Suprapubic skin (tissue), 4 donors: Measurements from ENCODE around the gene POLR2L. TPM values are rescaled to one million over a fixed set of nuclear protein-coding genes. Genes with fewer than 3 reads are reported as not detected.

Experiments used
- DNase-seq, 2 donors: peaks; one replicate each; pipeline ENCODE4 v3.0.0-alpha.2; 2019; ENCODE audit warnings: low spot score in 2 of 2
- H3K27ac ChIP-seq: fragments of 200-600 bp; sonication (generic); one replicate; pipeline ENCODE4 v1.5.1; 2019
- H3K27me3 ChIP-seq: fragments of 200-600 bp; sonication (generic); one replicate; pipeline ENCODE4 v1.5.1; 2019
- H3K36me3 ChIP-seq: fragments of 200-600 bp; sonication (generic); one replicate; pipeline ENCODE4 v1.5.1; 2019
- H3K4me1 ChIP-seq: fragments of 200-600 bp; sonication (generic); one replicate; pipeline ENCODE4 v1.5.1; 2019
- H3K4me3 ChIP-seq: fragments of 200-600 bp; sonication (generic); one replicate; pipeline ENCODE4 v1.5.1; 2019; ENCODE audit warnings: mild to moderate bottlenecking
- H3K9me3 ChIP-seq: fragments of 200-600 bp; sonication (generic); one replicate; pipeline ENCODE4 v1.5.1; 2019
- CTCF ChIP-seq, 2 donors: fragments of 200-600 bp in 1 of 2; fragments of 450-650 bp in 1 of 2; sonication (generic) in 1 of 2; IDR thresholded peaks; one replicate each; pipeline ENCODE4 v1.5.1; 2016 to 2019; ENCODE audit warnings: antibody characterized with exemption in 2 of 2, mild to moderate bottlenecking in 1 of 2, moderate library complexity in 1 of 2
- EP300 ChIP-seq: sonication (generic); formaldehyde crosslinking; IDR thresholded peaks from one replicate; pipeline ENCODE4 v1.6.1; 2017; ENCODE audit warnings: antibody characterized with exemption
- POLR2A ChIP-seq, 2 donors: fragments of 450-650 bp; IDR thresholded peaks; one replicate each; pipeline ENCODE4 v1.6.1; 2017; ENCODE audit warnings: antibody characterized with exemption in 2 of 2, mild to moderate bottlenecking in 2 of 2, moderate library complexity in 2 of 2
- POLR2AphosphoS5 ChIP-seq, 3 donors: sonication (generic); formaldehyde crosslinking; IDR thresholded peaks; one replicate each; pipeline ENCODE4 v1.6.1; 2017; ENCODE audit warnings: antibody characterized with exemption in 3 of 3
- WGBS: methylation state at CpG from one replicate; pipeline ENCODE4 v1.1.5; 2018; 5-methylcytosine and 5-hydroxymethylcytosine counted together
- total RNA-seq, 4 donors: library from RNA; depleted of rRNA; stranded (reverse); fragments of >200 nt; gene quantifications; one replicate each; pipeline ENCODE4 v1.1.0, GENCODE V29; 2016

The POLR2L gene
- total RNA-seq, 4 donors from 2014 or later, result 31.1 to 76.4 (median 56.4) TPM

DNA sequence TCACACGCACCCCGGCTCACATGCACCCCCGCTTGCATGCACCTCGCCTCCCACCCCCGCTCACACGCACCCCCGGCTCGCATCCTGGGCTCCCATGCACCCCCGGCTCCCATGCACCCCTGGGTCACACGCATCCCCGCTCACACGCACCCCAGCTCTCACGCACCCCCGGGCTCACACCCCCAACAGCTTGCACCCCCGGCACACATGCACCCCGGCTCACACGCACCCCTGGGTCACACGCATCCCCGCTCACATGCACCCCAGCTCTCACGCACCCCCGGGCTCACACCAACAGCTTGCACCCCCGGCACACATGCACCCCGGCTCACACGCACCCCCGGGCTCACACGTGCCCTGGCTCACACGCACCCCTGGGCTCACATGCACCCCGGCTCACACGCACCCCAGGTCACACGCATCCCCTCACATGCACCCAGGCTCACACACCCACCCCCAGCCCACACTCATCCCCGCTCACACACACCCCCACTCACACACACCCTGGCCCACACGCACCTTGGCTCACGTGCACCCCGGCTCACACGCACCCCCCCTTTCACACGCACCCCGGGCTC lies 16.5 kb upstream of the POLR2L start:
- WGBS, result 85% methylated on average over 37 of the region's 37 CpGs

DNA sequence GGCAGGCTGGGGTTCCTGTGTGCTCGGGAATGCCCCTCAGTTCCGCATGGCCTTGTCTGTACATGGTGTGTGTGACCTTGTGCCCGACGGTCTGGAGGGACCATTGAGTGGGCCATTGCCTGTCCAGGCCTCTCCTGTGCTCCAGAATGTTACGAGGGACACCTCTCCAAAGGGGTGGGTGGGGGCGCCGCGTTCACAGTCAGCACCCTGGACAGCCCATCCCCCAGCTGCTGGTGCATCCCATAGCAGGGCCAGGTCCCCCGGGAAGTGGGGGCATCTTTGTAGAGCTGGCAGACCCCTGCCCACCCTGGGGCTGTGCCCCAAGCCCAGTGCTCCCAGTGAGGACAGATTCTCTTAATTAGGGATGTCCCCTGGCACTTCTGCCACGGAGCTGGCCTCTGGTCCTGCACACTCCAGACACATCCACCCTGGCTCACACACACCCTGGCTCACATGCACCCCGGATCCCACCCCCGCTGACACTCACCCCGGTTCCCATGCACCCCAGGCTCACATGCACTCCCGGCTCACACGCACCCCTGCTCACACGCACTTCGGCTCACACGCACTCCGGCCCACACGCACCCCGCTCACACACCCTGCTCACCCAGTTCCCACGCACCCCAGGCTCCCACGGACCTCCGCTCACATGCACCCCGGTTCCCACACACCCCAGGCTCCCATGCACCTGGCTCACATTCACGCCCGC lies 15.9 kb upstream of the POLR2L start:
- DNase-seq, result no peak
- Histone ChIP-seq H3K27me3 (no peaks in the 10 kb centered on the region), H3K27ac (no peak overlapping the region), H3K4me1 (peaks cover 56% of the 10 kb centered on the region), H3K9me3 (no peaks in the 10 kb centered on the region), H3K36me3 (peaks cover 12% of the 10 kb centered on the region), H3K4me3 (no peak overlapping the region)
- 88% methylated on average over 27 of the region's 27 CpGs for WGBS
- no peak for TF ChIP-seq POLR2AphosphoS5 (IDR thresholded peaks at IDR 0.05)
- no peak for TF ChIP-seq CTCF (IDR thresholded peaks at IDR 0.05)
- no peak for TF ChIP-seq POLR2A (IDR thresholded peaks at IDR 0.05)
- no peak for TF ChIP-seq EP300

More for the DNA sequence above, 16.5 kb upstream of the POLR2L start:
- TF ChIP-seq EP300, result no peak
- no peak for TF ChIP-seq POLR2AphosphoS5 (IDR thresholded peaks at IDR 0.05)
- TF ChIP-seq CTCF (IDR thresholded peaks at IDR 0.05), result no peak
- TF ChIP-seq POLR2A (IDR thresholded peaks at IDR 0.05), result no peak
- H3K9me3 ChIP-seq, result no peaks in the 10 kb centered on the region
- no peak overlapping the region for H3K4me3 ChIP-seq
- peaks cover 18% of the 10 kb centered on the region for H3K36me3 ChIP-seq
- no peaks in the 10 kb centered on the region for H3K27me3 ChIP-seq
- peaks cover 56% of the 10 kb centered on the region for H3K4me1 ChIP-seq
- DNase-seq, result no peak
- no peak overlapping the region for H3K27ac ChIP-seq

- no peak for DNase-seq
- no peaks in the 10 kb centered on the region for H3K27me3 ChIP-seq
- peaks cover 47% of the 10 kb centered on the region for H3K4me1 ChIP-seq
- H3K9me3 ChIP-seq, result no peaks in the 10 kb centered on the region
- no peak overlapping the region for H3K27ac ChIP-seq
- H3K36me3 ChIP-seq, result no peaks in the 10 kb centered on the region
- no peak overlapping the region for H3K4me3 ChIP-seq
- TF ChIP-seq POLR2A (IDR thresholded peaks at IDR 0.05), result no peak
- no peak for TF ChIP-seq CTCF (IDR thresholded peaks at IDR 0.05)
- no peak for TF ChIP-seq EP300
- TF ChIP-seq POLR2AphosphoS5 (IDR thresholded peaks at IDR 0.05), result no peak
- WGBS, result 20% methylated on average over 1 of the region's 8 CpGs
Measured at GRCh38 chr11:856397-856796, 14.1 kb upstream of the POLR2L start.

GRCh38 chr11:855796-856195 lies 13.5 kb upstream of the POLR2L start:
- Histone ChIP-seq H3K27me3 (no peaks in the 10 kb centered on the region), H3K9me3 (no peaks in the 10 kb centered on the region), H3K27ac (no peak overlapping the region), H3K4me1 (peaks cover 53% of the 10 kb centered on the region), H3K36me3 (no peaks in the 10 kb centered on the region), H3K4me3 (no peak overlapping the region)
- WGBS, result 62% methylated on average over 4 of the region's 12 CpGs
- no peak for TF ChIP-seq CTCF (IDR thresholded peaks at IDR 0.05)
- TF ChIP-seq EP300, result no peak
- TF ChIP-seq POLR2AphosphoS5 (IDR thresholded peaks at IDR 0.05), result no peak
- TF ChIP-seq POLR2A (IDR thresholded peaks at IDR 0.05), result no peak
- no peak for DNase-seq

GRCh38 chr11:855330-855674 lies 13.0 kb upstream of the POLR2L start:
- H3K27me3 ChIP-seq, result peaks cover 4% of the 10 kb centered on the region
- TF ChIP-seq CTCF (IDR thresholded peaks at IDR 0.05) (no peak), POLR2A (IDR thresholded peaks at IDR 0.05) (no peak), EP300 (no peak), POLR2AphosphoS5 (IDR thresholded peaks at IDR 0.05) (no peak)
- H3K36me3 ChIP-seq, result no peaks in the 10 kb centered on the region
- H3K4me1 ChIP-seq, result peaks cover 58% of the 10 kb centered on the region
- H3K4me3 ChIP-seq, result no peak overlapping the region
- no peaks in the 10 kb centered on the region for H3K9me3 ChIP-seq
- no peak for DNase-seq
- WGBS, result 93% methylated on average over 2 of the region's 7 CpGs
- no peak overlapping the region for H3K27ac ChIP-seq
